Neuron (in vitro differentiated cells): ENCODE data around the gene NXNL1.

Source experiments
- H2AFZ ChIP-seq: one replicate; pipeline ENCODE4 v1.6.1; 2013; ENCODE audit warnings: low read depth, mild to moderate bottlenecking, inconsistent platforms, low read length, moderate library complexity
- H3K27me3 ChIP-seq: one replicate; pipeline ENCODE4 v1.6.1; 2013; ENCODE audit warnings: low read length; ENCODE audit not compliant: insufficient read depth
- H3K36me3 ChIP-seq: one replicate; pipeline ENCODE4 v1.6.1; 2013; ENCODE audit warnings: low read length; ENCODE audit not compliant: insufficient read depth
- H3K4me1 ChIP-seq: one replicate; pipeline ENCODE4 v1.6.1; 2013; ENCODE audit warnings: low read length; ENCODE audit not compliant: insufficient read depth
- H3K4me3 ChIP-seq: 2 replicates; pipeline ENCODE4 v1.5.1; 2013; ENCODE audit warnings: mild to moderate bottlenecking, low read length, moderate library complexity
- H3K9me3 ChIP-seq: one replicate; pipeline ENCODE4 v1.6.1; 2013; ENCODE audit warnings: low read length

Gene NXNL1

GRCh38 chr19:17458970-17459369 is 1.8 kb downstream of the NXNL1 start:
- Histone ChIP-seq H2AFZ (no peak overlapping the region), H3K27me3 (peaks cover 25% of the 10 kb centered on the region), H3K9me3 (no peaks in the 10 kb centered on the region), H3K4me1 (peaks cover 5% of the 10 kb centered on the region), H3K36me3 (no peaks in the 10 kb centered on the region), H3K4me3 (no peak overlapping the region)

GRCh38 chr19:17457616-17458015 is 3.1 kb downstream of the NXNL1 start:
- Histone ChIP-seq H3K27me3 (peaks cover 25% of the 10 kb centered on the region), H2AFZ (no peak overlapping the region), H3K36me3 (no peaks in the 10 kb centered on the region), H3K4me1 (peaks cover 5% of the 10 kb centered on the region), H3K4me3 (no peak overlapping the region), H3K9me3 (no peaks in the 10 kb centered on the region)

- no peak overlapping the region for H3K4me3 ChIP-seq
- H2AFZ ChIP-seq, result no peak overlapping the region
Measured at GRCh38 chr19:17456127-17456526, 4.6 kb downstream of the NXNL1 start.

GRCh38 chr19:17455308-17456123 is 5.2 kb downstream of the NXNL1 start:
- no peak overlapping the region for H2AFZ ChIP-seq
- H3K4me1 ChIP-seq, result peaks cover 5% of the 10 kb centered on the region

More at GRCh38 chr19:17456127-17456526, 4.6 kb downstream of the NXNL1 start:
- Histone ChIP-seq H3K4me1 (peaks cover 5% of the 10 kb centered on the region), H3K36me3 (no peaks in the 10 kb centered on the region), H3K27me3 (peaks cover 25% of the 10 kb centered on the region), H3K9me3 (no peaks in the 10 kb centered on the region)

GRCh38 chr19:17454576-17455071 is 6.1 kb downstream of the NXNL1 start:
- Histone ChIP-seq H3K36me3 (no peaks in the 10 kb centered on the region), H3K27me3 (peaks cover 25% of the 10 kb centered on the region), H3K4me1 (peaks cover 5% of the 10 kb centered on the region), H3K9me3 (peaks cover 3% of the 10 kb centered on the region), H2AFZ (no peak overlapping the region), H3K4me3 (no peak overlapping the region)

More at GRCh38 chr19:17455308-17456123, 5.2 kb downstream of the NXNL1 start:
- Histone ChIP-seq H3K4me3 (no peak overlapping the region), H3K9me3 (no peaks in the 10 kb centered on the region), H3K36me3 (no peaks in the 10 kb centered on the region), H3K27me3 (peaks cover 25% of the 10 kb centered on the region)

- H3K4me3 ChIP-seq, result no peak overlapping the region
- H3K4me1 ChIP-seq, result peaks cover 11% of the 10 kb centered on the region
- peaks cover 3% of the 10 kb centered on the region for H3K9me3 ChIP-seq
- H3K27me3 ChIP-seq, result peaks cover 19% of the 10 kb centered on the region
- no peaks in the 10 kb centered on the region for H3K36me3 ChIP-seq
- H2AFZ ChIP-seq, result no peak overlapping the region
Measured at GRCh38 chr19:17451820-17452219, 8.9 kb downstream of the NXNL1 start.

GRCh38 chr19:17450264-17451075 is 10.3 kb downstream of the NXNL1 start:
- no peak overlapping the region for H2AFZ ChIP-seq
- peaks cover 3% of the 10 kb centered on the region for H3K9me3 ChIP-seq
- peaks cover 11% of the 10 kb centered on the region for H3K4me1 ChIP-seq
- no peaks in the 10 kb centered on the region for H3K36me3 ChIP-seq
- H3K27me3 ChIP-seq, result peaks cover 9% of the 10 kb centered on the region
- no peak overlapping the region for H3K4me3 ChIP-seq

- Histone ChIP-seq H3K9me3 (peaks cover 3% of the 10 kb centered on the region), H3K36me3 (no peaks in the 10 kb centered on the region), H3K4me3 (peak within 1 kb of the TSS; percentile 61), H3K27me3 (no peaks in the 10 kb centered on the region), H3K4me1 (peaks cover 6% of the 10 kb centered on the region), H2AFZ (peak within 1 kb of the TSS; percentile 86)
Measured at GRCh38 chr19:17448131-17448967, 12.4 kb downstream of the NXNL1 start, which contains the start of gene TMEM221. TMEM221 (minus strand) TSS chr19:17448668; CDS start chr19:17448462, 206 bp downstream.

GRCh38 chr19:17447704-17448130 is 13.0 kb downstream of the NXNL1 start:
- H2AFZ ChIP-seq, result peak overlapping the region; percentile 86
- no peaks in the 10 kb centered on the region for H3K36me3 ChIP-seq
- peaks cover 6% of the 10 kb centered on the region for H3K4me1 ChIP-seq
- peak overlapping the region; percentile 61 for H3K4me3 ChIP-seq
- H3K9me3 ChIP-seq, result peaks cover 3% of the 10 kb centered on the region
- no peaks in the 10 kb centered on the region for H3K27me3 ChIP-seq

GRCh38 chr19:17445526-17446165 is 15.1 kb downstream of the NXNL1 start:
- peaks cover 3% of the 10 kb centered on the region for H3K9me3 ChIP-seq
- no peak overlapping the region for H2AFZ ChIP-seq
- no peaks in the 10 kb centered on the region for H3K36me3 ChIP-seq
- no peaks in the 10 kb centered on the region for H3K27me3 ChIP-seq
- H3K4me3 ChIP-seq, result no peak overlapping the region
- peaks cover 10% of the 10 kb centered on the region for H3K4me1 ChIP-seq

GRCh38 chr19:17441241-17442021 is 19.3 kb downstream of the NXNL1 start:
- Histone ChIP-seq H3K9me3 (no peaks in the 10 kb centered on the region), H2AFZ (no peak overlapping the region), H3K27me3 (no peaks in the 10 kb centered on the region), H3K36me3 (no peaks in the 10 kb centered on the region), H3K4me3 (no peak overlapping the region), H3K4me1 (peaks cover 4% of the 10 kb centered on the region)
